ENCODE data around the gene KCTD8. TPM values are rescaled to one million over a fixed set of nuclear protein-coding genes. Genes with fewer than 3 reads are reported as not detected.

The KCTD8 gene
- polyA plus RNA-seq, 2 of the 4 experiments (the other 2 are of a cell fraction) = not detected

DNA sequence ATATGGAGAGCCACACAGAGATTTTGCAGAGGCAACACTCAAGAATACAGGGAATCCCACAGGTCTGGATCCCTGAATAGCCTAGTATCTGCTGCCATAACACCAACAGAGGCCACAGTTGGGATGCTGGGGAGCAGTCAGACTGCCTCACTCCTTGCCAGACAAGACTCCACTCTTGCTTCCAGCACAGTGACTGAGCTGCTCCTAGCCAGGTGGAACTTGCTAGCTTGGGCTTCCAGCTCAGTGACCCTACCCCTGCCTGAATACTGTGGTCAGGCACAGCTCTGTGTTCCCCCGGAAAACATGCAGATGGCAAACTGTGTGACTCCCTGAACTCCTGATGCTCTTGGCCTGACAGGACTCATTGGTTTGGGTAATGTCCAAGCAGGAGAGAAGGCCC lies 251.8 kb downstream of the KCTD8 start:
- Histone ChIP-seq H3K4me3 (no peak overlapping the region), H3K4me2 (no peak overlapping the region), H3K27ac (no peak overlapping the region), H3K4me1 (no peaks in the 10 kb centered on the region), H3K9me3 (no peaks in the 10 kb centered on the region)
- TF ChIP-seq, protein P1, sequence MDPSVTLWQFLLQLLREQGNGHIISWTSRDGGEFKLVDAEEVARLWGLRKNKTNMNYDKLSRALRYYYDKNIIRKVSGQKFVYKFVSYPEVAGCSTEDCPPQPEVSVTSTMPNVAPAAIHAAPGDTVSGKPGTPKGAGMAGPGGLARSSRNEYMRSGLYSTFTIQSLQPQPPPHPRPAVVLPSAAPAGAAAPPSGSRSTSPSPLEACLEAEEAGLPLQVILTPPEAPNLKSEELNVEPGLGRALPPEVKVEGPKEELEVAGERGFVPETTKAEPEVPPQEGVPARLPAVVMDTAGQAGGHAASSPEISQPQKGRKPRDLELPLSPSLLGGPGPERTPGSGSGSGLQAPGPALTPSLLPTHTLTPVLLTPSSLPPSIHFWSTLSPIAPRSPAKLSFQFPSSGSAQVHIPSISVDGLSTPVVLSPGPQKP (IDR thresholded peaks at IDR 0.05; ENCODE audit: low read depth, low read length) = no peak
- TF ChIP-seq ZNF302 (CRISPR knock-in tag; IDR thresholded peaks at IDR 0.05) (no peak), EHF (CRISPR knock-in tag; IDR thresholded peaks at IDR 0.05) (no peak), RFX5 (IDR thresholded peaks at IDR 0.05) (no peak), ZC3H11A (IDR thresholded peaks at IDR 0.05) (no peak), JUNB (IDR thresholded peaks at IDR 0.05) (no peak), NR3C1 (IDR thresholded peaks at IDR 0.05) (no peak), NPAS2 (CRISPR knock-in tag; IDR thresholded peaks at IDR 0.05; ENCODE audit: borderline replicate concordance) (no peak), MAFK (IDR thresholded peaks at IDR 0.05; ENCODE audit: partially characterized antibody) (no peak), HDAC2 (IDR thresholded peaks at IDR 0.05) (no peak), RAD21 (conservative IDR thresholded peaks at IDR 0.05 in 1 of 2, IDR thresholded peaks at IDR 0.05 in 1 of 2) (no peak), BHLHE40 (IDR thresholded peaks at IDR 0.05; ENCODE audit: low read depth, low read length) (no peak), SMC3 (IDR thresholded peaks at IDR 0.05) (no peak), HOXB13 (CRISPR knock-in tag; IDR thresholded peaks at IDR 0.05; ENCODE audit: low read depth) (no peak), HOXA7 (CRISPR knock-in tag; IDR thresholded peaks at IDR 0.05) (no peak), SREBF2 (IDR thresholded peaks at IDR 0.05) (no peak)
- TF ChIP-seq, protein P2, sequence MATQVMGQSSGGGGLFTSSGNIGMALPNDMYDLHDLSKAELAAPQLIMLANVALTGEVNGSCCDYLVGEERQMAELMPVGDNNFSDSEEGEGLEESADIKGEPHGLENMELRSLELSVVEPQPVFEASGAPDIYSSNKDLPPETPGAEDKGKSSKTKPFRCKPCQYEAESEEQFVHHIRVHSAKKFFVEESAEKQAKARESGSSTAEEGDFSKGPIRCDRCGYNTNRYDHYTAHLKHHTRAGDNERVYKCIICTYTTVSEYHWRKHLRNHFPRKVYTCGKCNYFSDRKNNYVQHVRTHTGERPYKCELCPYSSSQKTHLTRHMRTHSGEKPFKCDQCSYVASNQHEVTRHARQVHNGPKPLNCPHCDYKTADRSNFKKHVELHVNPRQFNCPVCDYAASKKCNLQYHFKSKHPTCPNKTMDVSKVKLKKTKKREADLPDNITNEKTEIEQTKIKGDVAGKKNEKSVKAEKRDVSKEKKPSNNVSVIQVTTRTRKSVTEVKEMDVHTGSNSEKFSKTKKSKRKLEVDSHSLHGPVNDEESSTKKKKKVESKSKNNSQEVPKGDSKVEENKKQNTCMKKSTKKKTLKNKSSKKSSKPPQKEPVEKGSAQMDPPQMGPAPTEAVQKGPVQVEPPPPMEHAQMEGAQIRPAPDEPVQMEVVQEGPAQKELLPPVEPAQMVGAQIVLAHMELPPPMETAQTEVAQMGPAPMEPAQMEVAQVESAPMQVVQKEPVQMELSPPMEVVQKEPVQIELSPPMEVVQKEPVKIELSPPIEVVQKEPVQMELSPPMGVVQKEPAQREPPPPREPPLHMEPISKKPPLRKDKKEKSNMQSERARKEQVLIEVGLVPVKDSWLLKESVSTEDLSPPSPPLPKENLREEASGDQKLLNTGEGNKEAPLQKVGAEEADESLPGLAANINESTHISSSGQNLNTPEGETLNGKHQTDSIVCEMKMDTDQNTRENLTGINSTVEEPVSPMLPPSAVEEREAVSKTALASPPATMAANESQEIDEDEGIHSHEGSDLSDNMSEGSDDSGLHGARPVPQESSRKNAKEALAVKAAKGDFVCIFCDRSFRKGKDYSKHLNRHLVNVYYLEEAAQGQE (IDR thresholded peaks at IDR 0.05) = no peak
- TF ChIP-seq, protein P3, sequence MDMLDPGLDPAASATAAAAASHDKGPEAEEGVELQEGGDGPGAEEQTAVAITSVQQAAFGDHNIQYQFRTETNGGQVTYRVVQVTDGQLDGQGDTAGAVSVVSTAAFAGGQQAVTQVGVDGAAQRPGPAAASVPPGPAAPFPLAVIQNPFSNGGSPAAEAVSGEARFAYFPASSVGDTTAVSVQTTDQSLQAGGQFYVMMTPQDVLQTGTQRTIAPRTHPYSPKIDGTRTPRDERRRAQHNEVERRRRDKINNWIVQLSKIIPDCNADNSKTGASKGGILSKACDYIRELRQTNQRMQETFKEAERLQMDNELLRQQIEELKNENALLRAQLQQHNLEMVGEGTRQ (IDR thresholded peaks at IDR 0.05) = no peak
- TF ChIP-seq, protein P4, sequence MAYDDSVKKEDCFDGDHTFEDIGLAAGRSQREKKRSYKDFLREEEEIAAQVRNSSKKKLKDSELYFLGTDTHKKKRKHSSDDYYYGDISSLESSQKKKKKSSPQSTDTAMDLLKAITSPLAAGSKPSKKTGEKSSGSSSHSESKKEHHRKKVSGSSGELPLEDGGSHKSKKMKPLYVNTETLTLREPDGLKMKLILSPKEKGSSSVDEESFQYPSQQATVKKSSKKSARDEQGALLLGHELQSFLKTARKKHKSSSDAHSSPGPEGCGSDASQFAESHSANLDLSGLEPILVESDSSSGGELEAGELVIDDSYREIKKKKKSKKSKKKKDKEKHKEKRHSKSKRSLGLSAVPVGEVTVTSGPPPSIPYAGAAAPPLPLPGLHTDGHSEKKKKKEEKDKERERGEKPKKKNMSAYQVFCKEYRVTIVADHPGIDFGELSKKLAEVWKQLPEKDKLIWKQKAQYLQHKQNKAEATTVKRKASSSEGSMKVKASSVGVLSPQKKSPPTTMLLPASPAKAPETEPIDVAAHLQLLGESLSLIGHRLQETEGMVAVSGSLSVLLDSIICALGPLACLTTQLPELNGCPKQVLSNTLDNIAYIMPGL (CRISPR knock-in tag; IDR thresholded peaks at IDR 0.05; ENCODE audit: borderline replicate concordance) = no peak
- DNase-seq (ENCODE audit: low read depth in 1 of 2, low spot score in 1 of 2) = no peak
- WGBS (ENCODE audit: missing lambda C conversion rate) = no CpG with 5 or more reads among the region's 1 CpG
- POLR2A ChIA-PET = no interaction called here
- no peak for FAIRE-seq
- CTCF ChIA-PET = no interaction called here
- ATAC-seq = no peak

DNA sequence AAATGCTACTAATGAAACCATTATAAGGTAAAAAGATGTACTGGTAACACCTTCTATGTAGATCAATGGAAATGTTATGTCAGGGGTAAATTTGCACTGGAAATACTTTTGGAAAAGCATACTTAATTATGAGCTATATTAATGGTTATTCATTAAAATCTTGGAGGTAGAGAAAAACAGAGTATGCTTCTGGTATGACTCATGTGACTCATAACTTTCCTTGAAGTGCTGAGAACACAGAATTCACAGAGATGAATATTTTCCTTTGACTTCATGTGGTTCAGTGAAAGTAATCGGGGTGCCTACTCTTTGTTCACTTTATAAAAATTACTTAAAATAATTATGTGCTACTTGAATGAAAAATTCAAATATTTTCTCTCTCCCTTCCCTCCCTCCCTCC lies 254.2 kb downstream of the KCTD8 start:
- CTCF ChIA-PET = no interaction called here
- FAIRE-seq = no peak

More for the DNA sequence above, 254.2 kb downstream of the KCTD8 start:
- Histone ChIP-seq H3K4me2 (no peak overlapping the region), H3K27ac (no peak overlapping the region), H3K4me3 (no peak overlapping the region), H3K4me1 (no peaks in the 10 kb centered on the region), H3K9me3 (no peaks in the 10 kb centered on the region)
- ATAC-seq (no peak), DNase-seq (ENCODE audit: low read depth in 1 of 2, low spot score in 1 of 2) (no peak)
- POLR2A ChIA-PET = no interaction called here
- TF ChIP-seq, protein P5, sequence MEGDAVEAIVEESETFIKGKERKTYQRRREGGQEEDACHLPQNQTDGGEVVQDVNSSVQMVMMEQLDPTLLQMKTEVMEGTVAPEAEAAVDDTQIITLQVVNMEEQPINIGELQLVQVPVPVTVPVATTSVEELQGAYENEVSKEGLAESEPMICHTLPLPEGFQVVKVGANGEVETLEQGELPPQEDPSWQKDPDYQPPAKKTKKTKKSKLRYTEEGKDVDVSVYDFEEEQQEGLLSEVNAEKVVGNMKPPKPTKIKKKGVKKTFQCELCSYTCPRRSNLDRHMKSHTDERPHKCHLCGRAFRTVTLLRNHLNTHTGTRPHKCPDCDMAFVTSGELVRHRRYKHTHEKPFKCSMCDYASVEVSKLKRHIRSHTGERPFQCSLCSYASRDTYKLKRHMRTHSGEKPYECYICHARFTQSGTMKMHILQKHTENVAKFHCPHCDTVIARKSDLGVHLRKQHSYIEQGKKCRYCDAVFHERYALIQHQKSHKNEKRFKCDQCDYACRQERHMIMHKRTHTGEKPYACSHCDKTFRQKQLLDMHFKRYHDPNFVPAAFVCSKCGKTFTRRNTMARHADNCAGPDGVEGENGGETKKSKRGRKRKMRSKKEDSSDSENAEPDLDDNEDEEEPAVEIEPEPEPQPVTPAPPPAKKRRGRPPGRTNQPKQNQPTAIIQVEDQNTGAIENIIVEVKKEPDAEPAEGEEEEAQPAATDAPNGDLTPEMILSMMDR (IDR thresholded peaks at IDR 0.05) = no peak
- TF ChIP-seq, protein P6, sequence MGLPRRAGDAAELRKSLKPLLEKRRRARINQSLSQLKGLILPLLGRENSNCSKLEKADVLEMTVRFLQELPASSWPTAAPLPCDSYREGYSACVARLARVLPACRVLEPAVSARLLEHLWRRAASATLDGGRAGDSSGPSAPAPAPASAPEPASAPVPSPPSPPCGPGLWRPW (IDR thresholded peaks at IDR 0.05) = no peak
- TF ChIP-seq ZSCAN20 (CRISPR knock-in tag; IDR thresholded peaks at IDR 0.05) (no peak), HOXB13 (CRISPR knock-in tag; IDR thresholded peaks at IDR 0.05; ENCODE audit: low read depth) (no peak), SREBF2 (IDR thresholded peaks at IDR 0.05) (no peak), NFE2L2 (conservative IDR thresholded peaks at IDR 0.05; ENCODE audit: low read length) (no peak), ZFP36 (IDR thresholded peaks at IDR 0.05; ENCODE audit: borderline replicate concordance, partially characterized antibody) (no peak), MYC (IDR thresholded peaks at IDR 0.05; ENCODE audit: borderline replicate concordance, low read length) (no peak), RAD21 (conservative IDR thresholded peaks at IDR 0.05 in 1 of 2, IDR thresholded peaks at IDR 0.05 in 1 of 2) (no peak), MAZ (IDR thresholded peaks at IDR 0.05; ENCODE audit: borderline replicate concordance, low read depth, low read length) (no peak), BHLHE40 (IDR thresholded peaks at IDR 0.05; ENCODE audit: low read depth, low read length) (no peak)
- 4% methylated on average over 1 of the region's 1 CpG for WGBS (ENCODE audit: missing lambda C conversion rate)
